B cell (primary cell): ENCODE results near the gene RELCH. TPM values are rescaled to one million over a fixed set of nuclear protein-coding genes. Genes with fewer than 3 reads are reported as not detected.

Experiments
- ATAC-seq: fragments of 200-7000 bp; cut with Tn5 transposase; one replicate; pipeline ENCODE4 v1.10.0; 2021; ENCODE audit warnings: low read depth, mild to moderate bottlenecking, moderate number of reproducible peaks, moderate library complexity
- CTCF ChIA-PET: fragments of 350-600 bp; sonication (Branson Sonifier 250); formaldehyde crosslinking; loops from one replicate; lab custom pipeline; 2021; ENCODE audit warnings: antibody characterized with exemption, inconsistent platforms; lab: Charles Lee
- POLR2A ChIA-PET: fragments of 350-600 bp; sonication (Branson Sonifier 250); formaldehyde crosslinking; loops from one replicate; lab custom pipeline; 2021; ENCODE audit warnings: antibody characterized with exemption; lab: Charles Lee
- DNase-seq: peaks from one replicate; pipeline ENCODE4 v3.0.0; 2013
- H2AFZ ChIP-seq: 2 replicates; pipeline ENCODE4 v1.6.1; 2012; ENCODE audit warnings: mild to moderate bottlenecking, low read depth, low read length; ENCODE audit not compliant: insufficient read depth, poor library complexity, severe bottlenecking
- H3K27ac ChIP-seq, 2 donors: 1 replicate in 1 of 2; 2 replicates in 1 of 2; pipeline ENCODE4 v1.5.1; 2012 to 2013; ENCODE audit warnings: low read length in 2 of 2, mild to moderate bottlenecking in 2 of 2, moderate library complexity in 1 of 2
- H3K27me3 ChIP-seq, 4 experiments: fragments of 200-600 bp in 1 of 4; sonication (generic) in 1 of 4; replicated peaks in 1 of 4; 1 replicate in 2 of 4; 2 replicates in 2 of 4; pipeline versions ENCODE4 v1.6.1 to v1.7.0; 2013 to 2016; ENCODE audit warnings: low read length in 3 of 4, mild to moderate bottlenecking in 2 of 4, mixed read lengths in 1 of 4, moderate library complexity in 1 of 4; ENCODE audit not compliant: insufficient read depth in 4 of 4, control insufficient read depth in 3 of 4; ENCODE audit errors: control extremely low read depth in 1 of 4
- H3K36me3 ChIP-seq, 2 experiments: replicated peaks in 1 of 2; 1 replicate in 1 of 2; 2 replicates in 1 of 2; pipeline versions ENCODE4 v1.6.1 to v1.7.1; 2013; ENCODE audit warnings: low read length in 1 of 2; ENCODE audit not compliant: insufficient read depth in 2 of 2, control insufficient read depth in 1 of 2; ENCODE audit errors: control extremely low read depth in 1 of 2, extremely low read depth in 1 of 2
- H3K4me1 ChIP-seq, 2 donors: fragments of 200-600 bp in 1 of 2; sonication (generic) in 1 of 2; 1 replicate in 1 of 2; 2 replicates in 1 of 2; pipeline versions ENCODE4 v1.5.1 to v1.6.1; 2013 to 2017; ENCODE audit warnings: low read length in 2 of 2; ENCODE audit not compliant: control insufficient read depth in 2 of 2, insufficient read depth in 2 of 2
- H3K4me2 ChIP-seq: replicated peaks from 2 replicates; pipeline ENCODE3; 2012; ENCODE audit warnings: mild to moderate bottlenecking, low read depth, low read length; ENCODE audit not compliant: poor library complexity, severe bottlenecking
- H3K4me3 ChIP-seq, 5 experiments: fragments of 200-600 bp in 1 of 5; sonication (generic) in 1 of 5; 1 replicate in 3 of 5; 2 replicates in 2 of 5; pipeline versions ENCODE4 v1.5.1 to v1.7.0; 2011 to 2016; ENCODE audit warnings: low read length in 4 of 5, mild to moderate bottlenecking in 4 of 5, low read depth in 2 of 5, control low read depth in 1 of 5, moderate library complexity in 1 of 5; ENCODE audit not compliant: insufficient read depth in 1 of 5; ENCODE audit errors: control extremely low read depth in 1 of 5, extremely low read depth in 1 of 5
- H3K79me2 ChIP-seq: fragments of 200-600 bp; sonication (generic); one replicate; pipeline ENCODE4 v1.6.0; 2016; ENCODE audit warnings: low read length; ENCODE audit not compliant: control insufficient read depth, insufficient read depth
- H3K9ac ChIP-seq: fragments of 200-600 bp; sonication (generic); 2 replicates; pipeline ENCODE4 v1.6.1; 2017; ENCODE audit warnings: mild to moderate bottlenecking, low read length, moderate library complexity
- H3K9me3 ChIP-seq, 3 donors: one replicate each; pipeline versions ENCODE4 v1.6.1 to v1.7.1; 2013; ENCODE audit warnings: low read length in 2 of 3; ENCODE audit not compliant: control insufficient read depth in 2 of 3, insufficient read depth in 1 of 3; ENCODE audit errors: control extremely low read depth in 1 of 3
- H4K20me1 ChIP-seq: 2 replicates; pipeline ENCODE4 v1.6.0; 2012; ENCODE audit warnings: mild to moderate bottlenecking, low read length; ENCODE audit not compliant: insufficient read depth, control insufficient read depth, poor library complexity, severe bottlenecking
- H3K27ac Mint-ChIP-seq: one replicate; pipeline ENCODE4 v1.8.0; 2021; ENCODE audit warnings: mixed read lengths
- H3K27me3 Mint-ChIP-seq: one replicate; pipeline ENCODE4 v1.8.0; 2021; ENCODE audit warnings: mixed read lengths
- H3K4me1 Mint-ChIP-seq: one replicate; pipeline ENCODE4 v1.8.0; 2021; ENCODE audit warnings: mixed read lengths
- H3K4me3 Mint-ChIP-seq: one replicate; pipeline ENCODE4 v1.8.0; 2021; ENCODE audit warnings: mixed read lengths
- H3K9me3 Mint-ChIP-seq: one replicate; pipeline ENCODE4 v1.8.0; 2022; ENCODE audit warnings: mixed read lengths; ENCODE audit not compliant: insufficient read depth
- EZH2 ChIP-seq: IDR thresholded peaks from 2 replicates; pipeline ENCODE4 v1.6.1; 2012; ENCODE audit warnings: borderline replicate concordance, low read depth, mild to moderate bottlenecking, moderate library complexity, low read length; ENCODE audit not compliant: insufficient read depth, poor library complexity, severe bottlenecking
- WGBS: methylation state at CpG from one replicate; pipeline ENCODE4 v1.1.5; 2013; ENCODE audit warnings: missing lambda C conversion rate; ENCODE audit not compliant: insufficient coverage; 5-methylcytosine and 5-hydroxymethylcytosine counted together
- intact Hi-C: fragments of 100-400 bp; cut with micrococcal nuclease; formaldehyde crosslinking; loops from one replicate; pipeline ENCODE4 v1.10.0; 2022
- polyA plus RNA-seq: library from polyadenylated mRNA; depleted of rRNA; stranded (reverse); fragments of >200 nt; gene quantifications from 2 replicates; pipeline ENCODE4 v1.2.3, GENCODE V29; 2012
- small RNA-seq: library from RNA; depleted of rRNA; stranded (forward); fragments of <200 nt; gene quantifications from one replicate; pipeline ENCODE3, GENCODE V24; 2012; ENCODE audit warnings: low replicate concordance, low read depth; ENCODE audit not compliant: insufficient read length
- total RNA-seq, 2 donors: library from RNA; stranded (reverse); fragments of 120-200 nt in 1 of 2; gene quantifications; 1 replicate in 1 of 2; 2 replicates in 1 of 2; pipeline versions ENCODE4 v1.2.3 to v1.2.4, GENCODE V29; 2013 to 2022
- TF ChIP-seq, protein P1 (sequence below): fragments of 200-600 bp; IDR thresholded peaks from one replicate; pipeline ENCODE4 v1.8.0; 2022; ENCODE audit warnings: antibody characterized with exemption, mild to moderate bottlenecking

Gene RELCH
- total and polyA plus RNA-seq, 2 donors (not counting 1 experiment from before 2014, with no cell fraction given), result 17.6 to 77.9 TPM

DNA sequence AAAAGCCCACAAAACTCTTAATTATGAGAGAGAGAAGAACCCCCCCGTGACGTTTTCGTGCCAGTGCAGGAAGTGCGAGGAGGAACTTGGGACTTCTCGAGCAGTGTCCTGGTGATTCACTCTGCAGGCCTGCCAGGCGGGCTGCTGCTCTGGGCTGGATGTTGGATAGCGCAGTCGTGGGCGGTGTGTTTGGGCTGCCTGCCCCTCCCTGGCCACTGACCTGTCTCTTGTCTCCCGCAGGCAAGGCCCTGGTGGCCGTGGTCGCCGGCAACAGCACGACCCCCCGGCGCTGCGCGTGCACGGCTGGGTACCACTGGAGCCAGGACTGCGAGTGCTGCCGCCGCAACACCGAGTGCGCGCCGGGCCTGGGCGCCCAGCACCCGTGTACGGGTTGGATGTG lies 167.1 kb downstream of the RELCH start:
- Histone ChIP-seq H3K4me1 (no peaks in the 10 kb centered on the region), H3K4me3 (no peak overlapping the region), H3K4me2 (no peak overlapping the region), H3K9me3 (no peaks in the 10 kb centered on the region), H4K20me1 (no peaks in the 10 kb centered on the region), H3K27ac (no peak overlapping the region), H3K36me3 (no peaks in the 10 kb centered on the region), H3K27me3 (no peaks in the 10 kb centered on the region), H2AFZ (no peak overlapping the region), H3K79me2 (no peaks in the 10 kb centered on the region), H3K9ac (no peak overlapping the region)
- Mint-ChIP-seq H3K4me1 (no peaks in the 10 kb centered on the region), H3K4me3 (no peak overlapping the region), H3K9me3 (no peaks in the 10 kb centered on the region), H3K27ac (no peak overlapping the region), H3K27me3 (peaks cover 4% of the 10 kb centered on the region)
- POLR2A ChIA-PET, result no interaction called here
- TF ChIP-seq EZH2, result no peak
- TF ChIP-seq, protein P1, sequence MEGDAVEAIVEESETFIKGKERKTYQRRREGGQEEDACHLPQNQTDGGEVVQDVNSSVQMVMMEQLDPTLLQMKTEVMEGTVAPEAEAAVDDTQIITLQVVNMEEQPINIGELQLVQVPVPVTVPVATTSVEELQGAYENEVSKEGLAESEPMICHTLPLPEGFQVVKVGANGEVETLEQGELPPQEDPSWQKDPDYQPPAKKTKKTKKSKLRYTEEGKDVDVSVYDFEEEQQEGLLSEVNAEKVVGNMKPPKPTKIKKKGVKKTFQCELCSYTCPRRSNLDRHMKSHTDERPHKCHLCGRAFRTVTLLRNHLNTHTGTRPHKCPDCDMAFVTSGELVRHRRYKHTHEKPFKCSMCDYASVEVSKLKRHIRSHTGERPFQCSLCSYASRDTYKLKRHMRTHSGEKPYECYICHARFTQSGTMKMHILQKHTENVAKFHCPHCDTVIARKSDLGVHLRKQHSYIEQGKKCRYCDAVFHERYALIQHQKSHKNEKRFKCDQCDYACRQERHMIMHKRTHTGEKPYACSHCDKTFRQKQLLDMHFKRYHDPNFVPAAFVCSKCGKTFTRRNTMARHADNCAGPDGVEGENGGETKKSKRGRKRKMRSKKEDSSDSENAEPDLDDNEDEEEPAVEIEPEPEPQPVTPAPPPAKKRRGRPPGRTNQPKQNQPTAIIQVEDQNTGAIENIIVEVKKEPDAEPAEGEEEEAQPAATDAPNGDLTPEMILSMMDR, result no peak
- intact Hi-C loops, result no loop called here
- 94% methylated on average over 29 of the region's 29 CpGs for WGBS
- DNase-seq, result no peak
- CTCF ChIA-PET, result no interaction called here
- ATAC-seq, result no peak

DNA sequence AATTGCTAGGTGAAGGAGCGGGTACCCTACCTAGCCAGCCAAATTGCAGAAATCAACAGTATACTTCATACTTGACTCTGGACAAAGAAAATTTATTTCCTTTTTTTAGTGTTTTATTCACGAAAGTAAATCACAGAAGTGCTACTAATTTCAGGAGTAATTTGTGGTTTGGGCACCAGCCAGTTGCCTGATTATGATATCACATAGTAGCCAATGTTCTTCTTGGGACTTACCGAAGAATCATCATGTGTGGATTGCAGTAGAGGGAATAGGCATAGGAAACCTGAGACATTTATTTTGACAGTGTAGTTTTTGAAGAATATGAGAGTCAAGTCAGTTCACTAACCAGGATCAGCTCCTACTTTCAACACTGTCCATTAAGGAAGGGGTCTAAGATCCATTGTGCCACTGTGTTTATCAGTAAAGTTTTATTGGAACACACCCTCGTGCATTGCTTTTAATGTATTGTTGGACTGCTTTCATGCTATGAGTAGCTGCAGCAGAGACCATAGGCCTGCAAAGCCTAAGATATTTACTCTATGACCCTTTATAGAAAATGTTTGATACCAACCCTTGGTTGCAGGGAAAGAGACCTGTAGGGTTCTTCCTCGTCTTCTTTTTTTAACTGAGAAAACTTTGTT lies 170.1 kb downstream of the RELCH start:
- no peak overlapping the region for H3K9ac ChIP-seq
- ATAC-seq, result no peak
- no peaks in the 10 kb centered on the region for H3K36me3 ChIP-seq
- no peak for TF ChIP-seq EZH2
- TF ChIP-seq, protein P1, result no peak
- Mint-ChIP-seq H3K4me3 (no peak overlapping the region), H3K4me1 (no peaks in the 10 kb centered on the region), H3K27me3 (peaks cover 4% of the 10 kb centered on the region), H3K27ac (no peak overlapping the region), H3K9me3 (no peaks in the 10 kb centered on the region)
- ChIA-PET CTCF (no interaction called here), POLR2A (no interaction called here)
- H3K4me2 ChIP-seq, result no peak overlapping the region
- WGBS, result 93% methylated on average over 2 of the region's 5 CpGs
- H3K4me1 ChIP-seq, result no peaks in the 10 kb centered on the region
- no peak overlapping the region for H3K4me3 ChIP-seq
- no peak overlapping the region for H3K27ac ChIP-seq
- no peaks in the 10 kb centered on the region for H4K20me1 ChIP-seq
- intact Hi-C loops, result no loop called here
- no peaks in the 10 kb centered on the region for H3K27me3 ChIP-seq
- H3K9me3 ChIP-seq, result no peaks in the 10 kb centered on the region
- H2AFZ ChIP-seq, result no peak overlapping the region
- no peaks in the 10 kb centered on the region for H3K79me2 ChIP-seq
- no peak for DNase-seq

Small RNA genes lying within 50 kb of the gene (small RNA-seq; reads per million reads assigned to genes)
- gene RF00019, result not detected

Other genes starting within 250 kb of the RELCH start
- 37.3 and 43.8 TPM in 2 replicates for gene PIGN, start 199 bp upstream of the RELCH start, total RNA-seq
- 2.7 and 4.8 TPM in 2 replicates for gene PIGN, start 199 bp upstream of the RELCH start, polyA plus RNA-seq
- 0.41 and 1.7 TPM in 2 replicates for gene TNFRSF11A, start 138.1 kb downstream of the RELCH start, total RNA-seq
- gene TNFRSF11A, start 138.1 kb downstream of the RELCH start, polyA plus RNA-seq, result 0.01 and 0.06 TPM in 2 replicates